ENCODE results near the gene TOB1.
"Not testable (repeated sequence)": the region's sequence is repeated elsewhere in the genome, so short reads cannot be mapped to it uniquely, and the experiment has no call there.

Gene TOB1

DNA sequence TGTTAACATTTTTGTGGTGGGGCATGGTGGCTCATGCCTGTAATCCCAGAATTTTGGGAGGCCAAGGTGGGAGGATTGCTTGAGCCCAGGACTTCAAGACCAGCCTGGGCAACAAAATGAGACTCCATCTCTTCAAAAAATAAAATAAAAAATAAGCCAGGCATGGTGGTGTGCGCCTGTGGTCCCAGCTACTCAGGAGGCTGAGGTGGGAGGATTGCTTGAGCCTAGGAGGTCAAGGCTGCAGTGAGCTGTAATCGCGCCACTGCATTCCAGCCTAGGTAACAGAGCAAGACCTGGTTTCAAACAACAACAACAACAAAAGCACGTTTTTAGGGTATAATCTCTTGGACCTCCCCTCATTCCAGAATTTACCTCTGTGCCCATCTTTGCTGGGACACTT lies 28.4 kb upstream of the TOB1 start:
- DNase-seq = not testable (repeated sequence)

DNA sequence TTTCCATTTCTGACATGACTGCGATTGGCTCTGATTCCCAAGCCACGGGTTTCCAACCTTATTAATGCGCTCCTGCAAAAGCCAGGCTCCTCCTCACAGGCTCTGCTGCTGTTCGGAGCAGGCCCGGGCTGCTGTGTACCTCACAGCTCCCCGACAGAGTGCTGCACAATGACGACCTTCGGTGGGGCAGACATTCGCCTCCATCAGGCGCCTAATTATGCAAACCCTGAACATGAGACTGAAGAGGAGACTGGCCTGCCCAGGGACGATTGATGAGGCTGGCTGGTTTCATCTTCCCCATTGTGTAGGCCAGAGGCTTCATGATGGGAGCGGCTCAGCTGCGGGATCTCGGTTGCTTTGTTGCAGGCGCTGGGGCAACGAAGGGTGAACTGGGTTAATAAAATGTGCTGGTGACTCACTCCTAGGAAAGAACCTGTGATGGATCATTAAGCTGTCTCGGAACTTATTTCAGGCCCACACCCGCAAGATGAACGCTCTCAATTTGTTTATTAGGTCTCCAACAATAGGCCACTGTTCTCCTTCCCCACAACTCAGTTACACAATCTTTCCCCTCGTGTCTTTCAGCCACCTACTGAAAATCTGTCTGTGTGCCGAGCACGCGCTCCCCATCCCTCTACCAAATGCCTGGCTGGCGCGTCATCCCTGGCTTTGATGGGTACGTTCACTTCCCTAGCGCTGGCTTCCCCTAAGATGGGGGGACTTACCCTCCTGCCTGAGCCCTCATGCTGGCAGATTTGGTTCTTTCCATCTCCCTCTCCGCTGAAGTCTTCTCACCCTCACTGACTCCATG lies 27.2 kb upstream of the TOB1 start:
- no peak for DNase-seq

DNA sequence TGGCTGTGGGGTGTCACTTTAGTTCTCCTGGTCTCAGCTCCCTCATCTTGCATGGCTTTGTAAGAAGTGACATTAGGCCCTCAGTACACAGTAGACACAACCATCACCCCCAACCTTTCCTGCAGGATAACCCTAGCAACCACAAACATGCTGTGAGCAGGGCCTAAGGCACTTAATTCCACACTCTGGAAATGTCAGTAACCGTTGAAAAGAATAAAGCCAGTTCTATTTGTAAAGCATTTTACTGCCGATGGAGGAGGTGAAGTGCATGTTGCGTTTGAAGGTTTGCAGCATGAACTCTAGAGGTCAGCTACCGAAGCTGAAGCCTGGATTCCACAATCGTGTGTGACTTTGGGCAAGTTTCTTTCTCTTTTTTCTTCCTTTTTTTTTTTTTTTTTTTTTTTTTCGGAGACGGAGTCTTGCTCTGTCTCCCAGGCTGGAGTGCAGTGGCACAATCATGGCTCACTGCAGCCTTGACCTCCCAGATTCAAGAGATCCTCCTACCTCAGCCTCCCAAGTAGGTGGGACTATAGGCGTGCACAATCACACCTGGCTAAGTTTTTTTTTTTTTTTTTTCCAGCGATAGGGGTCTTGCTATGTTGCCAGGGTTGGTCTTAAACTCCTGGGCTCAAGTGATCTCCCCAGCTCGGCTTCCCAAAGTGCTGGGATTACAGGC lies 26.1 kb upstream of the TOB1 start:
- DNase-seq = no peak

- DNase-seq = no peak
Measured at GRCh38 chr17:50891577-50891989, 25.4 kb upstream of the TOB1 start.

DNA sequence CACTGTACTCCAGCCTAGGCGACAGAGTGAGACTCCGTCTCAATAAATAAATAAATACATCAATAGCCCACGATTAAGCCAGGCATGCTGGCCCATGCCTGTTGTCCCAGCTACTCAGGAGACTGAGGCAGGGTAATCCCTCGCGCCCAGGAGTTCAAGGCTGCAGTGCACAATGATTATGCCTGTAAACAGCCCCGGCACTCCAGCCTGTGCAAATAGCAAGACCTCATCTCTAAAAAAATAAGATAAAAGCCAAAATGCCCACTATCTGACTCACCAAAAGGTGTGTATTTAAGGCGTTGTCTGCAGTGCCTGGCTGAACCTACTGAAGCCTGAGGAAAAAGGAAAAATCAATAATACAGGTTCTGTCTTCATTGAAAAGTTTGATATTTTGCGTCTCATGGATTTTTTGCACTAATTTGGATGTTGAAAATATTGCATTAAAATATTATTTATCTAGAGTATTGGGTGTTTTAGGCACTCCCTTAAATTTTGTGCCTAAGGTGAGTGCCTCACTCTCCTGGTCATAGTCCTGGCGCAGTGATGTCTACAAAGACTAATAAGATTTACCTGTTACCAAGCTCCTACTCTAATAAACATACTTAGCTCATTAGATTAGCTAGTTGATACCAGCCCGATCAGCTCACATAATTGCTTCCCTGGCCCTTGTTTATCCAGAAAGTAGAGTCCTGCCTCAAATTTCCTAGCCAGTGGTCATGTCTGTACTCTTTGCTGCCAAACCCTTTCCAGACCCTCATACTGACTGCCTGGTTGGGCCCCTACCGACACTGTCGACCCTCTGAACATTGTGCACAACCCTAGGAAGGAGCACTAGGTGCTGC lies 24.7 kb upstream of the TOB1 start:
- no peak for DNase-seq

DNA sequence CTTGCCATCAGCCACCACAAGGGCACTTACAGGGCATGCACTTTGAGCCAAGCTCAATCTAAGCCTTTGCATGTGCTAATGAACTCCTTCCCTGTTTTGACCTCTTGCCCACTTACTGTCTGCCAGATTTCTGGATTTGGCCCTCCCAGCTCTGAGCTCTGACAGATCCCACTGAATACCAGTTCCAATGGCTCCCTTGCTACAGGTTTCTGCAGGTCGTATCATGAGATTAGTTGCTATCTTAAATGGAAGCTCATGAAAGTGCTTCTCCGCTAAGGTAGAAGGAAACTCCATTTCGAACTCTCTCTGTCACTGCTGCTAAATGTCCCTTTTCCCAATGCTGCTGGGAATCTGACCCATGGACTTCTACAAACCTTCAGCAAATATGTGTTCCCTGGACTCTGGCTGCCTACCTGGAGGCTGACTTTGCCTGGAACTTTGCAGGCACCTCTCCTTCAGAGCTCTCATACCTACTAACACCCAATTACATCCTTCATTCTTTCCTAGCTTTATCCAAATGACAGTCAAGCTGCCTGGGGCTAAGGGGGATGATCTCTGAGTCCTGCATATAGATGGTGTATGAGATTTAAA lies 23.5 kb upstream of the TOB1 start:
- DNase-seq = no peak

DNA sequence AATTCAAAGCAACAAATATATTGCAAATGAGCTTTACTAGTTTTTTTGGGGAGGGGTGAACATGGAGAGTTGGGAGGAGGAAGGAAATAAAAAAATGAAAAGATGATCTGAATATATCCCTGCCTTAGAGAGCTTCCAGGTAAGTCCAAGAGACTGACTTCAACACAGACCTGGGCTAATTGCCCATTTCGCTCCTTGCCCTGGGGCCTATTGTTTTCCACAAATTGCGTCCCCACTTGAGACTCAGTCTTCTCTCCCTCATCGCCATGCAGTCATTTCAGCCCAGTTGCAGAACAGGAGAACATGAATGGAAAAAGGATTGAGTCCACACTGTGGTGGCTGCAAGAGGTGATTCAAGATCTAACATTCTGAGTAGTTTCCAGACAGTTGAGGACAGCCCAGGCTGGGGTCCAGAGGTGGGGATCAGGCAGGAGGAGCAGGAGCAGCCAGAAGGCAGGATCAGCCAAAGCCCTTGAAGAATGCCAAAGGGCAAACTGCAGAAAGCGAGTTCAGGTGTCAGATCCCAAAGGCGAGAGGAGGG lies 21.6 kb upstream of the TOB1 start:
- no peak for DNase-seq

- no peak for DNase-seq
Measured at GRCh38 chr17:50884439-50885311, 18.5 kb upstream of the TOB1 start.

- no peak for DNase-seq
Measured at GRCh38 chr17:50883850-50884438, 17.8 kb upstream of the TOB1 start.

DNA sequence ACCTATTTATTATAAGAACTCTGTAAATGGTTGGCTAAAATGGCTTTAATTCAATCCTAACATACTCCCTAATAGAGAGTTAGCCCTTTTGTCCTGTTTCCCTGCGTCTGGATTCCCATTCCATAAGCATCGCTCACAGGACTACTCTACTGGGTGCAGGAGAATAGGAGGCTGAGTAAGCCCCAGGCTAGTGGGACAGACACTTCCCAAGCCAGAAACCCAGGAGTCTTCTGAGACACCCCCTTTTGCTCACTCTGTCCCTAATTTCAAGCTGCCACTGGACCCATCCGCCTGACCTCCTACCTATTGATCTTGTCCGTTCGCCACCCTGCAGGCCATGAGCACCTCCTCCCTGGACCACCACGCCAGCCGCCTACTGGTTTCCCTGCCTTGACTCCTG lies 16.7 kb upstream of the TOB1 start:
- DNase-seq = no peak

- DNase-seq = no peak
Measured at GRCh38 chr17:50881182-50881581, 15.0 kb upstream of the TOB1 start.

DNA sequence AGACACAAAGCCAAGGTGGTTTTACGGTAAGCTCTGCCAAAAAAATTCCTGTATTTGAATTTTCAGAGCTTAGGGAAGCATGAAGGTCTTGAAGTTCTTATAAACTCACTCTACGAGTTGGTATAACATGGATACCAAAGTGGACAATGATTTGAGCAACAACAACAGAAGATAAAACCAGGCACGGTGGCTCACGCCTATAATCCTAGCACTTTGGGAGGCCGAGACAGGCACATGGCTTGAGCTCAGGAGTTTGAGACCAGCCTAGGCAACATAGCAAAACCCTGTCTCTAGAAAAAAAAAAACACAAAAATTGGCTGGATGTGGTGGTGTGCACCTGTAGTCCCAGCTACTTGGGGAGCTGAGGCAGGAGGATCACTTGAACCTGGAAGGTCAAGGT lies 12.9 kb upstream of the TOB1 start:
- no peak for DNase-seq

DNA sequence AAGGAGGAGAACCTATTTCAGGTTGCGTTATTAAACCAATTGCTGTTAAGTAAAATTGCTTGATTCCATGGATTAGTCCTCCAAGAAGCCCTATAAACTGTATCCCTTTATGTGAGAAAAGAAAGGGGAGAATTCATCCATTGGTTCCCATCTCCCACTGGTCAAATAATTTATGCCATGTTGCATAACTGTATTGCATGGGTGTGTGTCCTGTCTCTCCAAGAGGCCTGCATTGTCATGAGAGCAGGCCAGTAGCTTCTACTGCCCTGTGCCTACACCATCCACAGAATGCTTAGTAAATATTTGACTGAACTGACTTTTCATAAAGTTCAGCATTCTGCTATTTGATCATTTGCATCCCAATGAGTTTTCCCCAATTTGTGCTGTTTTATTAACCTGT lies 11.7 kb upstream of the TOB1 start:
- DNase-seq = no peak

DNA sequence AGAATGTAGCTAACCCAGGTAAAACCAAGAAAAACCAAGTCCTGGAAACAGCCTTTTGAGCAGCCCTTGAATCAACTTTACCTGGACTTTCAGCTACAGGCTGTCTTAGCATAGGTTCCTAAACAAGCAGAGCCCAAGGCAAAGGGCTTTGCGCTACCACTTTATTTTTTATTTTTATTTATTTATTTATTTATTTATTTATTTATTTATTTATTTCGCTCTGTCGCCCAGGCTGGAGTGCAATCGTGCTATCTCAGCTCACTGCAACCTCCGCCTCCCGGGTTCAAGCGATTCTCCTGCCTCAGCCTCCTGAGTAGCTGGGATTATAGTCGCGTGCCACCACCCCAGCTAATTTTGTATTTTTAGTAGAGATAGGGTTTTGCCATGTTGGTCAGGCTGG lies 10.9 kb upstream of the TOB1 start:
- not testable (repeated sequence) for DNase-seq

DNA sequence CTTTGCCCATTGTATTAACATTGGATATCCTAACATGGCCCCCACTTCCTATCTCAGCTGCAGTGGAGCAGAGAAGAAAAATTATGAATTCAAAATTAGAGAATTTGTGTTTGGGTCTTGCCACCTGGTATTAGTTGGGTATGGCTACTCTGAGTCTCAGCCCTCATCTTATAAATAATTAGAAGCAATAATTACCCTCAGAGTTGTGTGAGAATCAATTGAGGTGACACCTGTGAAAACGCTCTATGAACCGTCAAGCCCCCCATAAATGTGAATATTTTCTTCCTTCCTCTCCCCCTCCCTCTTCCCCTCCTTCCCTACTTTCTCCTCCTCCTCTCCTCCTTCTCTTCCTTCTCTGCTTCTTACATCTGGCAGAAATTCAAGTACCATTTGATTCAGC lies 8.9 kb upstream of the TOB1 start:
- no peak for DNase-seq

DNA sequence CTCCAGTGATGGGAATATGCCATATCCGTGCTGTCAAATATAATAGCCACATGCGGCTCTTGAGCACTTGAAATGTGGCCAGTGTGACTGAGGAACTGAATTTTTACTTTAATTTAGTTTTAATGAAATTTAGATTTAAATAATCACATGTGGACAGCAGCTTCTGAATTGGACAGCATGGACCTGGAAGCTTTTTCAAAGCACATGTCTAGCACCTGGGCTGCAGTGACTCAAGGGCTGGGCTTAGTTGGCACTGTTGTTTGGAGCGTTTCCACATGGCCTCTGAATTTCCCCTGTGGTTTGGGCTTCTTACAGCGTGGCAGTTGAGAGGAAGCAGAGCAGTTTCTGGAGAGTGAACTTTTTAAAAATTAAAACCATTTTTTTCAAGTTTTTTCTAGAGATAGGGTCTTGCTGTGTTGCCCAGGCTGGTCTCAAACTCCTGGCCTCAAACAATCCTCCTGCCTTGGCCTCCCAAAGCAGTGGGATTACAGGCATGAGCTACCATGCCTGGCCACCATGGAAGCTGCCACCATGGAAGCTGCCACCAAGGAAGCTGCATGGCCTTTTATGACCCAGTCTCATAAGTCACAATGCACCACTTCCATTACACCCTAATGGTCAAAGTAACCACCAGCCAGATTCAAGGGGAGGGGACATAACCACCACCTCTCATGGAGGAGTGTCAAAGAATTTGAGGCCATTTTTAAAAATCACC lies 6.7 kb upstream of the TOB1 start:
- no peak for DNase-seq

DNA sequence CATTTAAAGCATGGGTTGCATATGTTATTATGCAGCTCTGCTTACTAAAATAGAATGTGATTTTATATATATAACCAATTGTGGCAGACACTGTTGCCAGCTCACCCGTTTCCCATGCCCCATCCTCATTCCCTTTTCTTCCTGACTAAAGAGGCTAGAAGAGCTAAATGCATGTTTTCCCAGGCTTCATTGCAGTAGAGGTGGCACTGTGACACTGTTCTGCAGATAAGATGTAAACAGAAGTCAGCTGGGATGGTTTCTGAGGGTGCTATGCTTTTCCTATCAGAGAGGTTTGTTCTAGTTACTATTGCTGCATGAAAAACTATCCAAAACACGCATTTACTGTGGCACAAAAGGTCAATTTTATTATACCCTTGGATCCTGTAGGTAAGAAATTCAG lies 5.7 kb upstream of the TOB1 start:
- no peak for DNase-seq

- no peak for DNase-seq
Measured at GRCh38 chr17:50871364-50871763, 5.2 kb upstream of the TOB1 start.

DNA sequence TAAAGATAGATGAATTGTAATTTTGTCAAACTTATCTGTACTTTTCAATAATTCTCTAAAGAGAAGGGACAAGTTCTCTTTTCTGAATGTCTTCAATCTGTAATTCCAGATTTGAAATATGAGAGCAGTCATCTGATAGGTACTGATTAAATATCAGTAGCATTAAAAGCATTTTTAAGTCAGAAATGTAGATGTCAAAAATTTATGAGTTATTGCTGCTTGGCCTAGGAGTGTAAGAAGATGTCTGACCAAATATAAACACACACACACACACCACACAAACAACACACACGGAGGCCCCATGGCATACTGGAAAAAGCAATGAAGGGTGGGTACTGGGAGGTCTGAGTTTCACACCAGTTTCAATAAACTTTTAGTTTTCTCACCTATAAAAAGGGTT lies 2.4 kb upstream of the TOB1 start:
- no peak for DNase-seq

GRCh38 chr17:50868140-50868438 lies 1.9 kb upstream of the TOB1 start:
- DNase-seq = no peak
